Caki2 (cell line): ENCODE data around the gene KDM4C. TPM values are rescaled to one million over a fixed set of nuclear protein-coding genes. Genes with fewer than 3 reads are reported as not detected.
"Not testable (repeated sequence)": the region's sequence is repeated elsewhere in the genome, so short reads cannot be mapped to it uniquely, and the experiment has no call there.

Experiments used
- DNase-seq: peaks from one replicate; pipeline ENCODE4 v3.0.0-alpha.2; 2015; ENCODE audit warnings: low read depth
- in situ Hi-C: cut with HindIII; loops from 2 replicates; pipeline ENCODE4 v1.10.0; 2016; ENCODE audit warnings: low sequenced_read_pairs, low pct_unique_long_range_greater_than_20kb, mixed read lengths
- total RNA-seq: library from RNA; depleted of rRNA; stranded (reverse); fragments of >200 nt; shearing (Covaris generic); gene quantifications from 2 replicates; pipeline ENCODE4 v1.2.3, GENCODE V29; 2014; ENCODE audit warnings: low replicate concordance; rRNA removed

KDM4C gene
- 2.4 and 9.2 TPM in 2 replicates for total RNA-seq

GRCh38 chr9:6757456-6758247 lies at the start of gene KDM4C:
Gene KDM4C (plus strand): TSS chr9:6757973. CDS start chr9:6792989, 35,016 bp downstream.
- DNase-seq: peak; percentile 94
- in situ Hi-C loops: no loop called here

GRCh38 chr9:6708732-6709131 lies 49.0 kb upstream of the KDM4C start:
- no peak for DNase-seq
- in situ Hi-C loops: no loop called here

GRCh38 chr9:6711403-6711802 lies 46.4 kb upstream of the KDM4C start:
- DNase-seq: no peak
- in situ Hi-C loops: no loop called here

GRCh38 chr9:6712041-6712440 lies 45.7 kb upstream of the KDM4C start:
- no peak for DNase-seq
- in situ Hi-C loops: no loop called here

- in situ Hi-C loops: no loop called here
- DNase-seq: no peak
These were observed 43.6 kb upstream of the KDM4C start for GRCh38 chr9:6714176-6714575.

- in situ Hi-C loops, DNase-seq: not testable (repeated sequence)
These were observed 42.5 kb upstream of the KDM4C start for GRCh38 chr9:6715153-6715754.

GRCh38 chr9:6715755-6716643 lies 41.8 kb upstream of the KDM4C start:
- DNase-seq: no peak
- in situ Hi-C loops: no loop called here

- DNase-seq: no peak
- in situ Hi-C loops: no loop called here
These were observed 41.0 kb upstream of the KDM4C start for GRCh38 chr9:6716766-6717165.

- in situ Hi-C loops: no loop called here
- DNase-seq: no peak
These were observed 33.8 kb upstream of the KDM4C start for GRCh38 chr9:6723881-6724420.

GRCh38 chr9:6733257-6733656 lies 24.5 kb upstream of the KDM4C start:
- in situ Hi-C loops: no loop called here
- no peak for DNase-seq

GRCh38 chr9:6733831-6734230 lies 23.9 kb upstream of the KDM4C start:
- in situ Hi-C loops: no loop called here
- DNase-seq: no peak

- no peak for DNase-seq
- in situ Hi-C loops: no loop called here
These were observed 22.4 kb upstream of the KDM4C start for GRCh38 chr9:6735422-6735821.

GRCh38 chr9:6739218-6739617 lies 18.6 kb upstream of the KDM4C start:
- in situ Hi-C loops: no loop called here
- peak; percentile 4 for DNase-seq

- in situ Hi-C loops, DNase-seq: not testable (repeated sequence)
These were observed 8.9 kb upstream of the KDM4C start for GRCh38 chr9:6748861-6749260.

- in situ Hi-C loops, DNase-seq: not testable (repeated sequence)
These were observed 2.9 kb upstream of the KDM4C start for GRCh38 chr9:6754861-6755260.

- DNase-seq: peak; percentile 86
- in situ Hi-C loops: no loop called here
These were observed 679 bp upstream of the KDM4C start for GRCh38 chr9:6757132-6757455.

- no peak for DNase-seq
- in situ Hi-C loops: no loop called here
These were observed 400 bp downstream of the KDM4C start for GRCh38 chr9:6758248-6758497.

GRCh38 chr9:6758498-6759184 lies 868 bp downstream of the KDM4C start:
- peak; percentile 69 for DNase-seq
- in situ Hi-C loops: no loop called here
